ENCODE data around the gene RNF217.

GRCh38 chr6:124964764-124965105, 2.5 kb downstream of the RNF217 start:
- no peak for TF ChIP-seq CTCF (conservative IDR thresholded peaks at IDR 0.05)
- no peak for TF ChIP-seq EZH2 (IDR thresholded peaks at IDR 0.05; ENCODE audit: low read depth)

All from PC-9 (cell line).